RPMI8226 (cell line): ENCODE data around the gene PSIP1.
"Not testable (repeated sequence)": the region's sequence is repeated elsewhere in the genome, so short reads cannot be mapped to it uniquely, and the experiment has no call there.

ENCODE experiments used
- DNase-seq: peaks from one replicate; pipeline ENCODE4 v3.0.0-alpha.2; 2015

Gene PSIP1

GRCh38 chr9:15501803-15502202, 9.0 kb downstream of the PSIP1 start:
- no peak for DNase-seq

- DNase-seq: no peak
Observed at GRCh38 chr9:15501179-15501578, 9.6 kb downstream of the PSIP1 start.

- no peak for DNase-seq
Observed at GRCh38 chr9:15499139-15499538, 11.6 kb downstream of the PSIP1 start.

- DNase-seq: no peak
Observed at GRCh38 chr9:15498246-15498995, 12.3 kb downstream of the PSIP1 start.

- no peak for DNase-seq
Observed at GRCh38 chr9:15492485-15493150, 18.2 kb downstream of the PSIP1 start.

- no peak for DNase-seq
Observed at GRCh38 chr9:15491950-15492349, 18.8 kb downstream of the PSIP1 start.

GRCh38 chr9:15485836-15486666, 24.7 kb downstream of the PSIP1 start:
- peak; percentile 12 for DNase-seq

- no peak for DNase-seq
Observed at GRCh38 chr9:15484802-15485201, 26.0 kb downstream of the PSIP1 start.

- no peak for DNase-seq
Observed at GRCh38 chr9:15482146-15482545, 28.6 kb downstream of the PSIP1 start.

- no peak for DNase-seq
Observed at GRCh38 chr9:15480028-15480427, 30.7 kb downstream of the PSIP1 start.

GRCh38 chr9:15475923-15476536, 34.7 kb downstream of the PSIP1 start:
- DNase-seq: no peak

GRCh38 chr9:15469862-15470261, 40.9 kb downstream of the PSIP1 start:
- no peak for DNase-seq

GRCh38 chr9:15469406-15469805, 41.4 kb downstream of the PSIP1 start:
- DNase-seq: no peak

- DNase-seq: no peak
Observed at GRCh38 chr9:15468145-15468544, 42.6 kb downstream of the PSIP1 start.

GRCh38 chr9:15461601-15462000, 49.2 kb downstream of the PSIP1 start:
- DNase-seq: no peak

GRCh38 chr9:15461056-15461455, 49.7 kb downstream of the PSIP1 start:
- DNase-seq: no peak

- no peak for DNase-seq
Observed at GRCh38 chr9:15453956-15454355, 56.8 kb downstream of the PSIP1 start.

- no peak for DNase-seq
Observed at GRCh38 chr9:15444141-15444540, 66.6 kb downstream of the PSIP1 start.

GRCh38 chr9:15442264-15442663, 68.5 kb downstream of the PSIP1 start:
- DNase-seq: not testable (repeated sequence)

GRCh38 chr9:15441841-15442240, 68.9 kb downstream of the PSIP1 start:
- DNase-seq: not testable (repeated sequence)

GRCh38 chr9:15438891-15439290, 71.9 kb downstream of the PSIP1 start:
- DNase-seq: no peak

GRCh38 chr9:15433661-15434060, 77.1 kb downstream of the PSIP1 start:
- no peak for DNase-seq

GRCh38 chr9:15433191-15433590, 77.6 kb downstream of the PSIP1 start:
- no peak for DNase-seq
